Right cardiac atrium (tissue), 5 donors: Measurements from ENCODE around the gene PGP. TPM values are rescaled to one million over a fixed set of nuclear protein-coding genes. Genes with fewer than 3 reads are reported as not detected.

Source experiments
- ATAC-seq, 2 donors: fragments of 200-7000 bp; cut with Tn5 transposase; one replicate each; pipeline versions ENCODE4 v1.8.0 to v1.9.1; 2020; ENCODE audit warnings: moderate library complexity in 2 of 2, mild to moderate bottlenecking in 1 of 2
- DNase-seq, 3 donors: peaks; one replicate each; pipeline ENCODE4 v3.0.0-alpha.2; 2020
- H3K27ac ChIP-seq: one replicate; pipeline ENCODE4 v1.5.1; 2013; ENCODE audit warnings: mild to moderate bottlenecking, low read length, control low read depth, moderate library complexity
- H3K27me3 ChIP-seq: one replicate; pipeline ENCODE4 v1.6.1; 2013; ENCODE audit not compliant: control insufficient read depth, insufficient read depth
- H3K4me1 ChIP-seq: one replicate; pipeline ENCODE4 v1.6.1; 2013; ENCODE audit warnings: low read length; ENCODE audit not compliant: control insufficient read depth, insufficient read depth
- H3K4me3 ChIP-seq: one replicate; pipeline ENCODE4 v1.5.1; 2013; ENCODE audit warnings: low read length, control low read depth
- H3K9me3 ChIP-seq: one replicate; pipeline ENCODE4 v1.6.1; 2013; ENCODE audit warnings: low read length; ENCODE audit not compliant: control insufficient read depth
- WGBS: extraction: QIAGEN DNeasy Blood & Tissue Kit; methylation state at CpG from one replicate; pipeline ENCODE4 v1.1.7; 2013; 5-methylcytosine and 5-hydroxymethylcytosine counted together
- intact Hi-C, 4 donors: fragments of 100-400 bp; cut with DNase I; formaldehyde crosslinking; loops; one replicate each; pipeline versions ENCODE4 v1.11.0 to v1.14.0; 2022 to 2023
- polyA plus RNA-seq: library from polyadenylated mRNA; stranded (reverse); fragments of 200-250 nt; gene quantifications from one replicate; pipeline ENCODE4 v1.2.3, GENCODE V29; 2013
- total RNA-seq, 4 donors: library from RNA; stranded (reverse); fragmentation: NEBNext Ultra II Directional; extraction: Animal tissue kit (Norgen Biotek cat#: 25700); gene quantifications; one replicate each; pipeline ENCODE4 v1.2.1, GENCODE V29; 2021
- donor health status: healthy with polysubstance abuse.
- donor health status: DM: no; HTN: yes; CAD: no.
- donor health status: DM: no; HTN: no; CAD: no.
- donor health status: DM: no; HTN: yes; CAD: no; lungs with severe emphysema.
- donor health status: DM: yes; HTN: yes; CAD: no.

PGP gene
- total and polyA plus RNA-seq, 5 donors: 19.3 to 24.8 (median 21.5) TPM

- DNase-seq: no peak
- no peak overlapping the region for H3K27ac ChIP-seq
- intact Hi-C loops: no loop called here
- H3K4me1 ChIP-seq: no peaks in the 10 kb centered on the region
- ATAC-seq: no peak
- no peak overlapping the region for H3K4me3 ChIP-seq
- no peaks in the 10 kb centered on the region for H3K27me3 ChIP-seq
- no peaks in the 10 kb centered on the region for H3K9me3 ChIP-seq
- 92% methylated on average over 13 of the region's 13 CpGs for WGBS
These were observed 15.7 kb upstream of the PGP start for GRCh38 chr16:2230376-2230775.

GRCh38 chr16:2229632-2230250 lies 15.1 kb upstream of the PGP start:
- Histone ChIP-seq H3K27ac (no peak overlapping the region), H3K4me1 (no peaks in the 10 kb centered on the region), H3K9me3 (no peaks in the 10 kb centered on the region), H3K4me3 (no peak overlapping the region), H3K27me3 (no peaks in the 10 kb centered on the region)
- WGBS: 89% methylated on average over 23 of the region's 23 CpGs
- intact Hi-C loops: no loop called here
- ATAC-seq (no peak), DNase-seq (no peak)

- Histone ChIP-seq H3K4me1 (no peaks in the 10 kb centered on the region), H3K27me3 (no peaks in the 10 kb centered on the region), H3K9me3 (no peaks in the 10 kb centered on the region), H3K27ac (no peak overlapping the region), H3K4me3 (no peak overlapping the region)
- intact Hi-C loops: no loop called here
- ATAC-seq: no peak
- DNase-seq: no peak
- WGBS: 89% methylated on average over 12 of the region's 12 CpGs
These were observed 14.5 kb upstream of the PGP start for GRCh38 chr16:2229091-2229490.

GRCh38 chr16:2228161-2228824 lies 13.7 kb upstream of the PGP start:
- no peak for DNase-seq
- H3K4me1 ChIP-seq: no peaks in the 10 kb centered on the region
- H3K9me3 ChIP-seq: no peaks in the 10 kb centered on the region
- no peak for ATAC-seq
- no peaks in the 10 kb centered on the region for H3K27me3 ChIP-seq
- no peak overlapping the region for H3K4me3 ChIP-seq
- H3K27ac ChIP-seq: no peak overlapping the region
- WGBS: 87% methylated on average over 25 of the region's 25 CpGs
- intact Hi-C loops: no loop called here

GRCh38 chr16:2226918-2227317 lies 12.3 kb upstream of the PGP start:
- WGBS: 89% methylated on average over 6 of the region's 6 CpGs
- intact Hi-C loops: no loop called here
- no peak for ATAC-seq

GRCh38 chr16:2226245-2226793 lies 11.7 kb upstream of the PGP start:
- Histone ChIP-seq H3K27me3 (no peaks in the 10 kb centered on the region), H3K27ac (no peak overlapping the region)
- no peak for ATAC-seq

More at GRCh38 chr16:2226918-2227317, 12.3 kb upstream of the PGP start:
- H3K4me1 ChIP-seq: no peaks in the 10 kb centered on the region
- H3K27me3 ChIP-seq: no peaks in the 10 kb centered on the region
- no peaks in the 10 kb centered on the region for H3K9me3 ChIP-seq
- H3K4me3 ChIP-seq: no peak overlapping the region
- no peak overlapping the region for H3K27ac ChIP-seq
- no peak for DNase-seq

GRCh38 chr16:2223942-2224486 lies 9.4 kb upstream of the PGP start:
- ATAC-seq: peak; percentile 50 to 73
- intact Hi-C loops: loop anchor here in 1 of 4 donors (5.0 kb wide), 1 partner anchor 293 kb away; no protein-coding TSS in a partner anchor
- Histone ChIP-seq H3K9me3 (no peaks in the 10 kb centered on the region), H3K4me3 (peak overlapping the region; percentile 82), H3K27ac (peak overlapping the region; percentile 20), H3K4me1 (no peaks in the 10 kb centered on the region), H3K27me3 (no peaks in the 10 kb centered on the region)
- WGBS: 6% methylated on average over 22 of the region's 22 CpGs
- DNase-seq: peak; percentile 49 to 82 (median 81)

More at GRCh38 chr16:2226245-2226793, 11.7 kb upstream of the PGP start:
- no peaks in the 10 kb centered on the region for H3K9me3 ChIP-seq
- no peaks in the 10 kb centered on the region for H3K4me1 ChIP-seq
- H3K4me3 ChIP-seq: no peak overlapping the region
- DNase-seq: no peak
- intact Hi-C loops: no loop called here
- 71% methylated on average over 9 of the region's 9 CpGs for WGBS

- WGBS: under 1% methylated on average over 82 of the region's 82 CpGs
- Histone ChIP-seq H3K4me3 (peak within 1 kb of the TSS; percentile 82), H3K27me3 (no peaks in the 10 kb centered on the region), H3K27ac (peak within 1 kb of the TSS; percentile 59), H3K9me3 (no peaks in the 10 kb centered on the region), H3K4me1 (no peaks in the 10 kb centered on the region)
- peak; percentile 100 for DNase-seq
- intact Hi-C loops: loop anchor here in 1 of 4 donors (5.0 kb wide), 1 partner anchor 294 kb away; no protein-coding TSS in a partner anchor
- peak; percentile 99 for ATAC-seq
These were observed 8.7 kb upstream of the PGP start, which contains the start of gene E4F1 for GRCh38 chr16:2223221-2223941. TSS of gene E4F1 (plus strand) at chr16:2223591. CDS start at chr16:2223614, 23 bp downstream.

- H3K9me3 ChIP-seq: no peaks in the 10 kb centered on the region
- peaks cover 12% of the 10 kb centered on the region for H3K4me1 ChIP-seq
- ATAC-seq (no peak), DNase-seq (no peak)
- H3K27ac ChIP-seq: no peak overlapping the region
- intact Hi-C loops: no loop called here
- H3K27me3 ChIP-seq: no peaks in the 10 kb centered on the region
- 97% methylated on average over 4 of the region's 4 CpGs for WGBS
- no peak overlapping the region for H3K4me3 ChIP-seq
These were observed 1.7 kb upstream of the PGP start for GRCh38 chr16:2216330-2216729.

GRCh38 chr16:2213817-2214718 lies 572 bp downstream of the PGP start:
- H3K4me1 ChIP-seq: peaks cover 12% of the 10 kb centered on the region
- peak in 2 of 3 donors; percentile 62 to 76 for DNase-seq
- peak overlapping the region; percentile 84 for H3K27ac ChIP-seq
- ATAC-seq: no peak
- WGBS: 1% methylated on average over 98 of the region's 98 CpGs
- peak overlapping the region; percentile 85 for H3K4me3 ChIP-seq
- no peaks in the 10 kb centered on the region for H3K27me3 ChIP-seq
- H3K9me3 ChIP-seq: no peaks in the 10 kb centered on the region
- intact Hi-C loops: no loop called here
